PC-3 (cell line): ENCODE data around the gene TUBA4A. TPM values are rescaled to one million over a fixed set of nuclear protein-coding genes. Genes with fewer than 3 reads are reported as not detected.

Source experiments
- ATAC-seq: fragments of 200-7000 bp; cut with Tn5 transposase; 2 replicates; pipeline ENCODE4 v1.9.1; 2020; ENCODE audit warnings: mild to moderate bottlenecking, moderate library complexity
- BruUV-seq: library from RNA; stranded (reverse); fragments of 400-500 nt; replicated peaks from 2 replicates; lab custom pipeline; 2021; lab: Mats Ljungman, UMichigan
- CTCF ChIA-PET: fragments of 300-600 bp; sonication (Branson Sonifier 250); formaldehyde crosslinking; loops from one replicate; lab custom pipeline; 2022; ENCODE audit warnings: antibody characterized with exemption; lab: Charles Lee
- POLR2A ChIA-PET: fragments of 300-600 bp; sonication (Branson Sonifier 250); formaldehyde crosslinking; loops from one replicate; lab custom pipeline; 2022; ENCODE audit warnings: antibody characterized with exemption; ENCODE audit not compliant: unreplicated experiment; lab: Charles Lee
- DNase-seq: peaks from one replicate; pipeline ENCODE4 v3.0.0-alpha.2; 2015
- H2AFZ ChIP-seq: fragments of 300-600 bp; sonication (generic); 2 replicates; pipeline ENCODE4 v1.6.0; 2016; ENCODE audit warnings: antibody characterized with exemption, low read length
- H3F3A ChIP-seq: fragments of 300-600 bp; sonication (generic); one replicate; pipeline ENCODE4 v1.6.0; 2017; ENCODE audit warnings: antibody characterized with exemption, low read length, control low read depth, mild to moderate bottlenecking; ENCODE audit not compliant: unreplicated experiment
- H3K27ac ChIP-seq: fragments of 300-600 bp; sonication (generic); 2 replicates; pipeline ENCODE4 v1.5.1; 2016; ENCODE audit warnings: mild to moderate bottlenecking, low read length
- H3K27me3 ChIP-seq: fragments of 300-600 bp; sonication (generic); 2 replicates; pipeline ENCODE4 v1.6.1; 2016; ENCODE audit warnings: low read length, mixed read lengths
- H3K36me3 ChIP-seq: fragments of 300-600 bp; sonication (generic); 2 replicates; pipeline ENCODE4 v1.6.1; 2016; ENCODE audit warnings: low read depth, mixed run types, low read length, mixed read lengths
- H3K4me1 ChIP-seq: fragments of 300-600 bp; sonication (generic); 2 replicates; pipeline ENCODE4 v1.5.1; 2016; ENCODE audit warnings: low read length; ENCODE audit not compliant: insufficient read depth
- H3K4me2 ChIP-seq: fragments of 300-600 bp; sonication (generic); 2 replicates; pipeline ENCODE4 v1.6.0; 2016; ENCODE audit warnings: low read length
- H3K4me3 ChIP-seq: fragments of 300-600 bp; sonication (generic); 2 replicates; pipeline ENCODE4 v1.5.1; 2016; ENCODE audit warnings: mild to moderate bottlenecking, low read length, mixed read lengths
- H3K79me2 ChIP-seq: fragments of 300-600 bp; sonication (generic); 2 replicates; pipeline ENCODE4 v1.6.1; 2017; ENCODE audit warnings: low read length, mixed read lengths
- H3K9ac ChIP-seq: fragments of 300-600 bp; sonication (generic); 2 replicates; pipeline ENCODE4 v1.6.0; 2016; ENCODE audit warnings: mild to moderate bottlenecking, low read length
- H3K9me2 ChIP-seq: fragments of 300-600 bp; sonication (generic); replicated peaks from 2 replicates; pipeline ENCODE4 v1.6.1; 2016; ENCODE audit warnings: mixed run types, low read length, mixed read lengths
- H3K9me3 ChIP-seq: fragments of 300-600 bp; sonication (generic); 2 replicates; pipeline ENCODE4 v1.6.1; 2016; ENCODE audit warnings: low read length, mixed read lengths
- H4K20me1 ChIP-seq: fragments of 300-600 bp; sonication (generic); 2 replicates; pipeline ENCODE4 v1.6.1; 2016; ENCODE audit warnings: low read length, mixed read lengths
- EZH2 ChIP-seq: fragments of 300-600 bp; sonication (generic); IDR thresholded peaks from one replicate; pipeline ENCODE4 v1.6.1; 2017; ENCODE audit warnings: antibody characterized with exemption, mild to moderate bottlenecking, low read length; ENCODE audit not compliant: unreplicated experiment
- EZH2phosphoT487 ChIP-seq: fragments of 300-600 bp; sonication (generic); IDR thresholded peaks from 2 replicates; pipeline ENCODE4 v1.6.1; 2018; ENCODE audit warnings: mild to moderate bottlenecking, antibody characterized with exemption, low read length, borderline replicate concordance
- intact Hi-C: fragments of 100-400 bp; cut with micrococcal nuclease; formaldehyde crosslinking; loops from 2 replicates; pipeline ENCODE4 v1.9.0; 2023
- total RNA-seq: library from RNA; depleted of rRNA; stranded (reverse); fragments of >200 nt; gene quantifications from 2 replicates; pipeline ENCODE4 v1.2.3, GENCODE V29; 2014
- TF ChIP-seq, protein P1 (sequence below): fragments of 300-600 bp; sonication (generic); conservative IDR thresholded peaks from 2 replicates; pipeline ENCODE4 v1.5.1; 2017; ENCODE audit warnings: antibody characterized with exemption, low read depth, mild to moderate bottlenecking, low read length

Gene TUBA4A
- total RNA-seq, 1 experiment from 2014 or later, result 75.4 TPM

DNA sequence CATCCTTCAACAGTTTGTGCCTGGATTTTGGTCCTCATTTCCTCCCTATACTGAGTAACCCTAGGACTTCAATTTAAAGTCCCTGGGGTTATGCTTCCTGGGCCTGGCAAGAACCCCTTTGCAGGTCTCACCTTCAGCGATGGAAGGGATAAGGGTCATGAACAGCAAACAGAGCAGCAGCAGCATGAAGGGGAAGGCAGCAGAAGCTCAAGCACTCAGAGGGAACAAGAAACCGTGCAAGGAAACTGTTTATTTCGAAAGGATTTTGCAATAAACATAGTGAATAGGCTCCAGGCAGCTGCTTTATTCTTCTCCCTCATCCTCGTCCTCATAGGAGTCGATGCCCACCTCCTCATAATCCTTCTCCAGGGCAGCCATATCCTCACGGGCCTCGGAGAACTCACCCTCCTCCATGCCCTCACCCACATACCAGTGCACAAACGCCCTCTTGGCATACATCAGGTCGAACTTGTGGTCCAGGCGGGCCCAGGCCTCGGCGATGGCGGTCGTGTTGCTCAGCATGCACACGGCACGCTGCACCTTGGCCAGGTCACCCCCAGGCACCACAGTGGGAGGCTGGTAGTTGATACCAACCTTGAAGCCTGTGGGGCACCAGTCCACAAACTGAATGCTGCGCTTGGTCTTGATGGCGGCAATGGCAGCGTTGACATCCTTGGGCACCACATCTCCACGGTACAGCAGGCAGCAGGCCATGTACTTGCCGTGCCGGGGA lies 3.5 kb downstream of the TUBA4A start:
- ChIA-PET POLR2A (interaction anchor here (0.8 kb wide), 1 partner anchor 29 kb away, joined by 4 read pairs; the partner anchor contains the start of gene DNAJB2), CTCF (interaction anchor here (1.4 to 2.1 kb wide), 2 partner anchors 45 to 73 kb away, joined by 5 to 17 read pairs; partner anchors contain the start of gene CNPPD1)
- H3K27ac ChIP-seq, result peak overlapping the region; percentile 93
- no peaks in the 10 kb centered on the region for H3K9me3 ChIP-seq
- H3K79me2 ChIP-seq, result peaks cover 58% of the 10 kb centered on the region
- peaks cover 66% of the 10 kb centered on the region for H3K4me1 ChIP-seq
- ATAC-seq, result no peak
- H3K9ac ChIP-seq, result peak overlapping the region; percentile 60
- H4K20me1 ChIP-seq, result no peaks in the 10 kb centered on the region
- no TSS peak for BruUV-seq
- no peaks in the 10 kb centered on the region for H3K9me2 ChIP-seq
- H3K4me3 ChIP-seq, result peak overlapping the region; percentile 48
- intact Hi-C loops, result no loop called here
- peaks cover 5% of the 10 kb centered on the region for H3F3A ChIP-seq
- no peak for TF ChIP-seq EZH2phosphoT487
- TF ChIP-seq EZH2, result no peak
- TF ChIP-seq, protein P1, sequence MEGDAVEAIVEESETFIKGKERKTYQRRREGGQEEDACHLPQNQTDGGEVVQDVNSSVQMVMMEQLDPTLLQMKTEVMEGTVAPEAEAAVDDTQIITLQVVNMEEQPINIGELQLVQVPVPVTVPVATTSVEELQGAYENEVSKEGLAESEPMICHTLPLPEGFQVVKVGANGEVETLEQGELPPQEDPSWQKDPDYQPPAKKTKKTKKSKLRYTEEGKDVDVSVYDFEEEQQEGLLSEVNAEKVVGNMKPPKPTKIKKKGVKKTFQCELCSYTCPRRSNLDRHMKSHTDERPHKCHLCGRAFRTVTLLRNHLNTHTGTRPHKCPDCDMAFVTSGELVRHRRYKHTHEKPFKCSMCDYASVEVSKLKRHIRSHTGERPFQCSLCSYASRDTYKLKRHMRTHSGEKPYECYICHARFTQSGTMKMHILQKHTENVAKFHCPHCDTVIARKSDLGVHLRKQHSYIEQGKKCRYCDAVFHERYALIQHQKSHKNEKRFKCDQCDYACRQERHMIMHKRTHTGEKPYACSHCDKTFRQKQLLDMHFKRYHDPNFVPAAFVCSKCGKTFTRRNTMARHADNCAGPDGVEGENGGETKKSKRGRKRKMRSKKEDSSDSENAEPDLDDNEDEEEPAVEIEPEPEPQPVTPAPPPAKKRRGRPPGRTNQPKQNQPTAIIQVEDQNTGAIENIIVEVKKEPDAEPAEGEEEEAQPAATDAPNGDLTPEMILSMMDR, result no peak
- H3K36me3 ChIP-seq, result peaks cover 14% of the 10 kb centered on the region
- H3K4me2 ChIP-seq, result peak overlapping the region; percentile 70
- H2AFZ ChIP-seq, result no peak overlapping the region
- no peaks in the 10 kb centered on the region for H3K27me3 ChIP-seq
- no peak for DNase-seq

DNA sequence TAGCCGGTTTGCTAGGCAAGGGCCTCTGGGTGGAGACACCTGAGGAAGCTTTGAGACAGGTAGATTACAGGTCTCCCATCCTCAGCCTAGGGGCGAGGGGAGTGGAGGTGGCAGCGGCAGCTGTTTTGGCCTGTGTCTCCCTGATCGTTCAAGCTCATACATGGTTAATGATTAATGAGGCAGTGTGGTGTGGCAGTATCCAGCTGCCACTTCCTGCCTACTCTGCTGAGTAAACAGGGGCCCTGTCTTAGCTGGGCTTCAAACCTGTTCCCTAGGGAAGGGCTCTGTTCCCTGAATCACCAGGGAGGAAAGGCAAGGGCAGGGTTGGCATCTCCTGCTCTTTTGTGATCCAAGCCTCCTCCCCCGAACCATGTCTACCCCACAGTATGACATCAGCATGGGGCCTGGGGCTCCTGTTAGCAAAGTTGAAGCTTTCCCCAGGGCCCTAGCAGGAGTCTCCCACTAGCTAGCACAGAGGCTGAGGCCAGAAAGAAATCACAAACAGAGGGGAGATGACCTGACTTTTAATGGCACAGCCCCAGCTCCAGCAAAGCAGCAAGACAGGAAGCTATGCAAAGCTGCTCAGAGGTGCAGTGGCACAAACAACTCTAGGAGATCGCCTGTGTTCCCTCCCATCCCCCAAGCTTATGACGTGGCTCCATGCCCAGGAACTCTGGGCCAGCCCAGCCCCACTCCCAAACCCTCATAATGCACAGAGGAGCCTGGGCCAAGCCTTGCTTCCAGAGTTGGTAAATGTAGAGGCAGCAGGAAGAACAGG lies 4.3 kb downstream of the TUBA4A start:
- peak overlapping the region; percentile 70 for H3K4me2 ChIP-seq
- H3K9me3 ChIP-seq, result no peaks in the 10 kb centered on the region
- no peaks in the 10 kb centered on the region for H4K20me1 ChIP-seq
- peak; percentile 63 for ATAC-seq
- no TSS peak for BruUV-seq
- peaks cover 14% of the 10 kb centered on the region for H3K36me3 ChIP-seq
- H3K79me2 ChIP-seq, result peaks cover 58% of the 10 kb centered on the region
- peaks cover 5% of the 10 kb centered on the region for H3F3A ChIP-seq
- peak overlapping the region; percentile 60 for H3K9ac ChIP-seq
- intact Hi-C loops, result loop anchor here (1.0 to 2.0 kb wide), 5 partner anchors 20 to 45 kb away; partner anchors contain the start of genes ABCB6, ANKZF1, ATG9A and DNAJB2
- H3K4me3 ChIP-seq, result peak overlapping the region; percentile 48
- peak; percentile 91 for DNase-seq
- H3K9me2 ChIP-seq, result no peaks in the 10 kb centered on the region
- ChIA-PET POLR2A (interaction anchor here (0.6 to 0.8 kb wide), 4 partner anchors 19 to 32 kb away, joined by 4 to 16 read pairs (median 6); partner anchors contain the start of genes ANKZF1, ATG9A and DNAJB2), CTCF (interaction anchor here (0.5 to 2.1 kb wide), 4 partner anchors 20 to 90 kb away, joined by 4 to 17 read pairs (median 6); partner anchors contain the start of genes ANKZF1, ATG9A and CNPPD1)
- no peaks in the 10 kb centered on the region for H3K27me3 ChIP-seq
- TF ChIP-seq, protein P1, result no peak
- peaks cover 69% of the 10 kb centered on the region for H3K4me1 ChIP-seq
- H2AFZ ChIP-seq, result no peak overlapping the region
- H3K27ac ChIP-seq, result peak overlapping the region; percentile 93
